OCI-LY1 (cell line): ENCODE measurements around the gene MYO1E.
A peak's percentile ranks its signal among the peaks of the same experiment; 100 is the strongest.

Source experiments
- H2AFZ ChIP-seq: fragments of 200-600 bp; sonication (generic), shearing (Covaris generic); 2 replicates; pipeline ENCODE4 v1.6.0; 2014; ENCODE audit warnings: antibody characterized with exemption, mild to moderate bottlenecking, low read length
- H3F3A ChIP-seq: fragments of 200-600 bp; sonication (generic), shearing (Covaris generic); 2 replicates; pipeline ENCODE4 v1.6.0; 2014; ENCODE audit warnings: mild to moderate bottlenecking, antibody characterized with exemption, low read length, moderate library complexity; ENCODE audit not compliant: insufficient read depth
- H3K27ac ChIP-seq: fragments of 200-600 bp; sonication (generic); 2 replicates; pipeline ENCODE4 v1.5.1; 2014; ENCODE audit warnings: low read length, mixed run types, mild to moderate bottlenecking, low read depth; ENCODE audit not compliant: poor library complexity, severe bottlenecking
- H3K27me3 ChIP-seq: fragments of 200-600 bp; sonication (generic); 2 replicates; pipeline ENCODE4 v1.6.0; 2014; ENCODE audit warnings: antibody characterized with exemption, mild to moderate bottlenecking, low read length, moderate library complexity; ENCODE audit not compliant: insufficient read depth
- H3K36me3 ChIP-seq: fragments of 200-600 bp; sonication (generic); 2 replicates; pipeline ENCODE4 v1.6.1; 2014; ENCODE audit warnings: mild to moderate bottlenecking, antibody characterized with exemption, low read length, moderate library complexity, mixed read lengths; ENCODE audit not compliant: insufficient read depth
- H3K4me1 ChIP-seq: fragments of 200-600 bp; sonication (generic); 2 replicates; pipeline ENCODE4 v1.5.1; 2014; ENCODE audit warnings: mild to moderate bottlenecking, low read length, moderate library complexity; ENCODE audit not compliant: insufficient read depth, severe bottlenecking
- H3K4me2 ChIP-seq: fragments of 200-600 bp; sonication (generic), shearing (Covaris generic); 2 replicates; pipeline ENCODE4 v1.6.1; 2014; ENCODE audit warnings: low read length
- H3K4me3 ChIP-seq: fragments of 200-600 bp; sonication (generic); 2 replicates; pipeline ENCODE4 v1.5.1; 2014; ENCODE audit warnings: low read length, low read depth, mild to moderate bottlenecking, mixed read lengths; ENCODE audit not compliant: poor library complexity, severe bottlenecking
- H3K79me2 ChIP-seq: fragments of 200-600 bp; shearing (Covaris generic); 2 replicates; pipeline ENCODE4 v1.6.1; 2016; ENCODE audit warnings: mixed run types, low read length, mixed read lengths; ENCODE audit not compliant: insufficient read depth
- H3K9ac ChIP-seq: fragments of 200-600 bp; sonication (generic), shearing (Covaris generic); 2 replicates; pipeline ENCODE4 v1.6.1; 2014; ENCODE audit warnings: mild to moderate bottlenecking, low read length, mixed read lengths
- H3K9me2 ChIP-seq: fragments of 200-600 bp; sonication (generic), shearing (Covaris generic); 2 replicates; pipeline ENCODE4 v1.6.1; 2014; ENCODE audit warnings: low read depth, mild to moderate bottlenecking, low read length, mixed read lengths
- H3K9me3 ChIP-seq: fragments of 200-600 bp; shearing (Covaris generic); 2 replicates; pipeline ENCODE4 v1.6.1; 2014; ENCODE audit warnings: low read length, mixed read lengths
- H4K20me1 ChIP-seq: fragments of 200-600 bp; sonication (generic), shearing (Covaris generic); 2 replicates; pipeline ENCODE4 v1.6.0; 2016; ENCODE audit warnings: mild to moderate bottlenecking, low read length; ENCODE audit not compliant: insufficient read depth
- EZH2 ChIP-seq: fragments of 200-600 bp; sonication (generic), shearing (Covaris generic); IDR thresholded peaks from 2 replicates; pipeline ENCODE4 v1.8.0; 2017; ENCODE audit warnings: borderline replicate concordance, mixed run types, mild to moderate bottlenecking, antibody characterized with exemption, low read length, moderate library complexity, mixed read lengths
- TF ChIP-seq, protein P1 (sequence below): fragments of 200-600 bp; sonication (generic), shearing (Covaris generic); IDR thresholded peaks from 2 replicates; pipeline ENCODE4 v1.5.1; 2017; ENCODE audit warnings: mild to moderate bottlenecking, antibody characterized with exemption, low read length, moderate library complexity, mixed read lengths

The MYO1E gene

DNA sequence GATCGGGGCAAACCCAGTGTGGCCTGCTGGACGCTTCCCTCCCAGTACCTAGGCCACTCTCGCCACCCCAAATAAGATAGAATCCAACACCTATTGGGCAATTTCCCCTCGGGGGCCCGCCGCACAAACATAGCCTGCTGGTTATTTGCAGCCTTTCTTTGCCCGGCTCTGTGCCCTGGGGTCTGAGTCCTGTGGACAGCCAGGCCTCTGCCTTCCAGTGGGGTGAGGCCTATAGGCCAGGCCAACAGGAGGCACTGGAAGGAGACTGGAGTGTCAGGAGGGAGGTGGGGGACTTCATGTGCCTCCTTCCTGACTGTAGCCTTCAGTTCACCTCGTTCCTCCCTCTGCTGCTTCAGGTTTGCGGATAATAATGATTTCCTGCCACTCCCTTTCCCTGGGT lies 213.5 kb downstream of the MYO1E start:
- Histone ChIP-seq H3F3A (no peaks in the 10 kb centered on the region), H3K9me3 (no peaks in the 10 kb centered on the region), H3K4me2 (peak overlapping the region; percentile 33; the same call in 1 of the 2 replicates), H3K4me1 (peaks cover 42% of the 10 kb centered on the region), H3K79me2 (no peaks in the 10 kb centered on the region), H4K20me1 (no peaks in the 10 kb centered on the region), H3K9ac (peak overlapping the region; percentile 51; the same call in 1 of the 2 replicates), H3K9me2 (no peaks in the 10 kb centered on the region), H3K27me3 (no peaks in the 10 kb centered on the region), H3K27ac (peak overlapping the region; percentile 94), H3K36me3 (peaks cover 60% of the 10 kb centered on the region), H3K4me3 (no peak overlapping the region), H2AFZ (no peak overlapping the region)
- TF ChIP-seq EZH2: no peak
- TF ChIP-seq, protein P1, sequence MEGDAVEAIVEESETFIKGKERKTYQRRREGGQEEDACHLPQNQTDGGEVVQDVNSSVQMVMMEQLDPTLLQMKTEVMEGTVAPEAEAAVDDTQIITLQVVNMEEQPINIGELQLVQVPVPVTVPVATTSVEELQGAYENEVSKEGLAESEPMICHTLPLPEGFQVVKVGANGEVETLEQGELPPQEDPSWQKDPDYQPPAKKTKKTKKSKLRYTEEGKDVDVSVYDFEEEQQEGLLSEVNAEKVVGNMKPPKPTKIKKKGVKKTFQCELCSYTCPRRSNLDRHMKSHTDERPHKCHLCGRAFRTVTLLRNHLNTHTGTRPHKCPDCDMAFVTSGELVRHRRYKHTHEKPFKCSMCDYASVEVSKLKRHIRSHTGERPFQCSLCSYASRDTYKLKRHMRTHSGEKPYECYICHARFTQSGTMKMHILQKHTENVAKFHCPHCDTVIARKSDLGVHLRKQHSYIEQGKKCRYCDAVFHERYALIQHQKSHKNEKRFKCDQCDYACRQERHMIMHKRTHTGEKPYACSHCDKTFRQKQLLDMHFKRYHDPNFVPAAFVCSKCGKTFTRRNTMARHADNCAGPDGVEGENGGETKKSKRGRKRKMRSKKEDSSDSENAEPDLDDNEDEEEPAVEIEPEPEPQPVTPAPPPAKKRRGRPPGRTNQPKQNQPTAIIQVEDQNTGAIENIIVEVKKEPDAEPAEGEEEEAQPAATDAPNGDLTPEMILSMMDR: no peak

DNA sequence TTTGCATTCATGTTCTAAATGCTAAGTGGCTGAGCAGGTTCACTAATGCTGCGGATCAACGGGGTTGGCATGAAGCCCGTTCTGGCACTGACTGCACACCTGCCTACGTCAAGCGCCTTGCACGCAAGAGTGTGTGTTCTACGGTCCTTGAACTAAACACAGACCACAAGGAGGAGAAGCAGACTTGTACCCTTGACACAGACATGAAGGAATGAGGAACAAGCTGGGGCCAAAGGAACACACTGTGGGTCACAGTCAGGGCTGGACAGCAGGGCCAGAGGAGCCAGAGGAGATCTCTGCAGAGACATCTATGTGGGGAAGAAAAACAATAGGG lies 214.0 kb downstream of the MYO1E start:
- peaks cover 60% of the 10 kb centered on the region for H3K36me3 ChIP-seq
- H3K9me2 ChIP-seq: no peaks in the 10 kb centered on the region

DNA sequence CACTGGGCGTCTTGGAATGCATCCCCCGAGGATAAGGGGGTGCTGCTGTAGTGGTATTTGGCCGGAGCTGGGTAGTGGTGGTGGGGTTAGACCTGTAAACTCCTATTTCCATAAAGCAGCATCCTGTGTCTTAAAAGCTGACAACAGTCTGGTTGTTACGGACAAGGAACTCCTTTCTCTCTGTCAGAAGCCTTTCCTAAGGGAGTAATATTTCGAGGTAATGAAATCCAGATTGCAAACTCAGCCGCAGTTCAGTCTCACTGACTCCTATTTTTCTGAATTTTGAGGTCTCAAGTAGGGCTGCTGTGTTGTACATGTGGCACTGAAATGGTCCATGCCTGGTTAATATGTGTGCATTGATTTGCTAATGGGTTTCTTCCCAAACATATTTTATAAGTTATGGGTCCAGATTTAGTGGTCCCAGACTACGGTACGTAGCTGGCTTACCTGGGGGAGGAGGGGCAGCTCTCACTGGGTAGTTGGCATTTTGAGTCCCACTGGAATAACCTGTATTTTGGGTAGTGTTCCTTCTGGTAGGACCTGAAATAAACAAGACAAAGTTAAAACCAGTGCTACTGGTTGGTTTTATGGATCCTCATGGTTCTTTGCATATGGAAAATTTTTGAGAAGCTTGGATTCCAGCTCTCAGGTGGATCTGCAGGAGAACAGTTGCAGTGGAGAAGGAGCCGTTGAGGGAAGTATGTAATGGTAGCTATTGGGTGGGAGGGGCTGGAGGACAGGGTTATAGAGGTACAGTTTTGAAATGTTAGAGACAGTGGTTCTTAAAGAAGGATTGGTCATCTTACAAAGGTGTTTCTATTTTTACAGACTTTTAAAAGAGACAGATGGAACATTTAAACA lies 214.6 kb downstream of the MYO1E start:
- peaks cover 64% of the 10 kb centered on the region for H3K36me3 ChIP-seq

More for the DNA sequence above, 214.0 kb downstream of the MYO1E start:
- peaks cover 42% of the 10 kb centered on the region for H3K4me1 ChIP-seq
- no peaks in the 10 kb centered on the region for H3K79me2 ChIP-seq
- TF ChIP-seq, protein P1: no peak
- no peak for TF ChIP-seq EZH2
- H3F3A ChIP-seq: no peaks in the 10 kb centered on the region
- H4K20me1 ChIP-seq: no peaks in the 10 kb centered on the region
- H2AFZ ChIP-seq: no peak overlapping the region
- peak overlapping the region; percentile 51; the same call in 1 of the 2 replicates for H3K9ac ChIP-seq
- peak overlapping the region; percentile 94 for H3K27ac ChIP-seq
- peak overlapping the region; percentile 33; the same call in 1 of the 2 replicates for H3K4me2 ChIP-seq
- no peaks in the 10 kb centered on the region for H3K9me3 ChIP-seq
- no peak overlapping the region for H3K4me3 ChIP-seq
- no peaks in the 10 kb centered on the region for H3K27me3 ChIP-seq

More for the DNA sequence above, 214.6 kb downstream of the MYO1E start:
- H3K4me2 ChIP-seq: peak overlapping the region; percentile 33; the same call in 1 of the 2 replicates
- H2AFZ ChIP-seq: no peak overlapping the region
- H3K9me2 ChIP-seq: no peaks in the 10 kb centered on the region
- no peaks in the 10 kb centered on the region for H3K27me3 ChIP-seq
- TF ChIP-seq, protein P1: no peak
- no peak for TF ChIP-seq EZH2
- H4K20me1 ChIP-seq: no peaks in the 10 kb centered on the region
- peak overlapping the region; percentile 18; the same call in 1 of the 2 replicates for H3K9ac ChIP-seq
- peaks cover 42% of the 10 kb centered on the region for H3K4me1 ChIP-seq
- no peak overlapping the region for H3K4me3 ChIP-seq
- no peaks in the 10 kb centered on the region for H3K79me2 ChIP-seq
- no peaks in the 10 kb centered on the region for H3F3A ChIP-seq
- peak overlapping the region; percentile 94 for H3K27ac ChIP-seq
- no peaks in the 10 kb centered on the region for H3K9me3 ChIP-seq
